Panc1 (cell line): Measurements from ENCODE around the gene SKA3. TPM values are rescaled to one million over a fixed set of nuclear protein-coding genes. Genes with fewer than 3 reads are reported as not detected.
"Not testable (repeated sequence)": the region's sequence is repeated elsewhere in the genome, so short reads cannot be mapped to it uniquely, and the experiment has no call there.

ENCODE experiments used
- ATAC-seq: fragments of 200-7000 bp; cut with Tn5 transposase; 2 replicates; pipeline ENCODE4 v1.9.1; 2020; ENCODE audit warnings: mild to moderate bottlenecking, moderate library complexity
- BruUV-seq: library from RNA; stranded (reverse); fragments of 400-500 nt; replicated peaks from 2 replicates; lab custom pipeline; 2021; lab: Mats Ljungman, UMichigan
- CTCF ChIA-PET: fragments of 300-600 bp; sonication (Branson Sonifier 250); formaldehyde crosslinking; loops from one replicate; lab custom pipeline; 2022; ENCODE audit warnings: antibody characterized with exemption; lab: Charles Lee
- POLR2A ChIA-PET: fragments of 300-600 bp; sonication (Branson Sonifier 250); formaldehyde crosslinking; loops from one replicate; lab custom pipeline; 2022; ENCODE audit warnings: antibody characterized with exemption; lab: Charles Lee
- DNase-seq: peaks from one replicate; pipeline ENCODE4 v3.0.0-alpha.2; 2010; ENCODE audit warnings: low read depth, low spot score
- H3K27ac ChIP-seq: 2 replicates; pipeline ENCODE4 v1.5.1; 2011; ENCODE audit warnings: mild to moderate bottlenecking, low read length, inconsistent platforms
- H3K27me3 ChIP-seq: fragments of 200-500 bp; sonication (Bioruptor generic); 2 replicates; pipeline ENCODE4 v1.6.0; 2014; ENCODE audit warnings: low read length, inconsistent platforms; ENCODE audit not compliant: control insufficient read depth, insufficient read depth
- H3K36me3 ChIP-seq: fragments of 200-500 bp; sonication (Bioruptor generic); 2 replicates; pipeline ENCODE4 v1.5.1; 2014; ENCODE audit warnings: inconsistent platforms, mild to moderate bottlenecking, low read length, moderate library complexity; ENCODE audit not compliant: control insufficient read depth, insufficient read depth
- H3K4me1 ChIP-seq: 2 replicates; pipeline ENCODE4 v1.5.1; 2011; ENCODE audit warnings: inconsistent platforms, mild to moderate bottlenecking, low read length, moderate library complexity; ENCODE audit not compliant: control insufficient read depth, insufficient read depth
- H3K4me3 ChIP-seq, 2 experiments: 2 replicates each; pipeline ENCODE4 v1.5.1; 2011 to 2012; ENCODE audit warnings: low read depth in 2 of 2, low read length in 2 of 2, mild to moderate bottlenecking in 2 of 2, inconsistent platforms in 1 of 2, moderate library complexity in 1 of 2
- H3K9me3 ChIP-seq: fragments of 200-500 bp; sonication (Bioruptor generic); 2 replicates; pipeline ENCODE4 v1.5.1; 2014; ENCODE audit warnings: low read depth, mild to moderate bottlenecking, inconsistent platforms, low read length, moderate library complexity; ENCODE audit not compliant: control insufficient read depth, insufficient read depth
- POLR2AphosphoS5 ChIP-seq: IDR thresholded peaks from 2 replicates; pipeline ENCODE4 v1.6.1; 2012; ENCODE audit warnings: mild to moderate bottlenecking, low read depth, low read length, moderate library complexity
- REST ChIP-seq, 2 experiments: IDR thresholded peaks; 2 replicates each; pipeline ENCODE4 v1.6.1; 2011 to 2012; ENCODE audit warnings: low read depth in 2 of 2, control low read depth in 1 of 2, low read length in 1 of 2, mild to moderate bottlenecking in 1 of 2, moderate library complexity in 1 of 2; ENCODE audit not compliant: insufficient read depth in 1 of 2
- SIN3A ChIP-seq: IDR thresholded peaks from 2 replicates; pipeline ENCODE4 v1.6.1; 2012; ENCODE audit warnings: low read depth, mild to moderate bottlenecking, low read length, moderate library complexity, borderline replicate concordance; ENCODE audit not compliant: insufficient read depth
- TCF7L2 ChIP-seq: IDR thresholded peaks from 2 replicates; pipeline ENCODE4 v1.6.1; 2011; ENCODE audit warnings: mild to moderate bottlenecking, low read depth, low read length, inconsistent platforms
- in situ Hi-C: cut with HindIII; loops from 2 replicates; pipeline ENCODE4 v1.10.0; 2016; ENCODE audit warnings: low sequenced_read_pairs, low pct_unique_long_range_greater_than_20kb
- intact Hi-C: fragments of 100-400 bp; cut with micrococcal nuclease; formaldehyde crosslinking; loops from one replicate; pipeline ENCODE4 v1.10.0; 2022; ENCODE audit not compliant: unreplicated experiment
- total RNA-seq: library from RNA; stranded (reverse); gene quantifications from one replicate; pipeline ENCODE4 v1.2.1, GENCODE V29; 2021; ENCODE audit not compliant: unreplicated experiment
- TF ChIP-seq, protein P1 (sequence below): fragments of 450-650 bp; IDR thresholded peaks from 2 replicates; pipeline ENCODE4 v1.5.1; 2017; ENCODE audit warnings: mild to moderate bottlenecking

The SKA3 gene
- total RNA-seq, 1 experiment from 2014 or later, result 15.1 TPM

DNA sequence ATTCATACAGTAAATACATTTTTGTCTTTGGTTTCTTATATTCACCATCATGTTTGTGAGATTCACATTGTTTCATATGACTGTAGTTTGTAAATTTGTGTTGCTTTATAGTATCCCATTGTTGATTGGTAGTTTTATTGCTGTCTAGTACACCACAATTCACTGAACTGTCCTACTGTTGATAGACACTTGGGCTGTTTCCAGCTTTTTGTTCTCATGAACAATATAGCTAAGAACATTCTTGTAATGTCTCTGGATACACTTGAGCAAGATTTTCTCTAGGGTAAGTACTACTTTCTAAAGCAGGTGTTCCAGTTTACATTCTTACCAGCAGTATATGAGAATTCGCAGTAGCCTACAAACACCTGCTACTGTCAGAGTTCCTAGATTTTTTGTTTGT, 37.8 kb downstream of the SKA3 start:
- Histone ChIP-seq H3K27me3 (no peaks in the 10 kb centered on the region), H3K9me3 (no peaks in the 10 kb centered on the region), H3K4me1 (0 out of 2 replicates have a peak, but pooled peaks cover 2% of the 10 kb centered on the region), H3K4me3 (peak overlapping the region in 1 of 2 experiments; percentile 75; a peak in 1 of 4 replicates), H3K27ac (no peak overlapping the region), H3K36me3 (peaks cover 14% of the 10 kb centered on the region)
- ATAC-seq (no peak), DNase-seq (no peak)
- intact Hi-C loops (no loop called here), in situ Hi-C loops (no loop called here)
- CTCF ChIA-PET, result no interaction called here
- TF ChIP-seq POLR2AphosphoS5, result no peak
- BruUV-seq, result no TSS peak
- POLR2A ChIA-PET, result interaction anchor here (0.6 kb wide), 1 partner anchor 11 kb away, joined by 3 read pairs; no protein-coding TSS in a partner anchor

DNA sequence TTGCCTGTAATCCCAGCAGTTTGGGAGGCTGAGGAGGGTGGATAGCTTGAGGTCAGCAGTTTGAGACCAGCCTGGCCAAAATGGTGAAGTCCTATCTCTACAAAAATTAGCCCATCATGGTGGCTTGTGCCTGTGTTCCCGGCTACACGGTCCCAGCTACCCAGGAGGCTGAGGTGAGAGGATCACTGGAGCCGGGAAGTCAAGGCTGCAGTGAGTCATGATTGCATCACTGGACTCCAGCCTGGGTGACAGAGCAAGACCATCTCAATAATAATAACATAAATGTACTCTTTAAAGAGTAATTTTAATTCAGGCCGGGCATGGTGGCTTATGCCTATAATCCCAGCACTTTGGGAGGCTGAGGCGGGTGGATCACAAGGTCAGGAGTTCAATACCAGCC, 38.7 kb downstream of the SKA3 start:
- TF ChIP-seq, protein P1, sequence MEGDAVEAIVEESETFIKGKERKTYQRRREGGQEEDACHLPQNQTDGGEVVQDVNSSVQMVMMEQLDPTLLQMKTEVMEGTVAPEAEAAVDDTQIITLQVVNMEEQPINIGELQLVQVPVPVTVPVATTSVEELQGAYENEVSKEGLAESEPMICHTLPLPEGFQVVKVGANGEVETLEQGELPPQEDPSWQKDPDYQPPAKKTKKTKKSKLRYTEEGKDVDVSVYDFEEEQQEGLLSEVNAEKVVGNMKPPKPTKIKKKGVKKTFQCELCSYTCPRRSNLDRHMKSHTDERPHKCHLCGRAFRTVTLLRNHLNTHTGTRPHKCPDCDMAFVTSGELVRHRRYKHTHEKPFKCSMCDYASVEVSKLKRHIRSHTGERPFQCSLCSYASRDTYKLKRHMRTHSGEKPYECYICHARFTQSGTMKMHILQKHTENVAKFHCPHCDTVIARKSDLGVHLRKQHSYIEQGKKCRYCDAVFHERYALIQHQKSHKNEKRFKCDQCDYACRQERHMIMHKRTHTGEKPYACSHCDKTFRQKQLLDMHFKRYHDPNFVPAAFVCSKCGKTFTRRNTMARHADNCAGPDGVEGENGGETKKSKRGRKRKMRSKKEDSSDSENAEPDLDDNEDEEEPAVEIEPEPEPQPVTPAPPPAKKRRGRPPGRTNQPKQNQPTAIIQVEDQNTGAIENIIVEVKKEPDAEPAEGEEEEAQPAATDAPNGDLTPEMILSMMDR, result no peak
- TF ChIP-seq TCF7L2, result no peak
- no peak for TF ChIP-seq REST (IDR thresholded peaks at IDR 0.05; ENCODE audit: insufficient read depth in 1 of 2, low read depth in 2 of 2, low read length in 1 of 2)
- no peak for TF ChIP-seq POLR2AphosphoS5
- no peak for TF ChIP-seq SIN3A
- Histone ChIP-seq H3K9me3 (no peaks in the 10 kb centered on the region), H3K27ac (no peak overlapping the region), H3K36me3 (peaks cover 8% of the 10 kb centered on the region), H3K27me3 (no peaks in the 10 kb centered on the region), H3K4me1 (0 out of 2 replicates have a peak, but pooled peaks cover 2% of the 10 kb centered on the region), H3K4me3 (no peak overlapping the region)
- in situ Hi-C loops (no loop called here), intact Hi-C loops (no loop called here)
- ATAC-seq (no peak), DNase-seq (no peak)
- ChIA-PET CTCF (no interaction called here), POLR2A (no interaction called here)
- BruUV-seq, result no TSS peak

DNA sequence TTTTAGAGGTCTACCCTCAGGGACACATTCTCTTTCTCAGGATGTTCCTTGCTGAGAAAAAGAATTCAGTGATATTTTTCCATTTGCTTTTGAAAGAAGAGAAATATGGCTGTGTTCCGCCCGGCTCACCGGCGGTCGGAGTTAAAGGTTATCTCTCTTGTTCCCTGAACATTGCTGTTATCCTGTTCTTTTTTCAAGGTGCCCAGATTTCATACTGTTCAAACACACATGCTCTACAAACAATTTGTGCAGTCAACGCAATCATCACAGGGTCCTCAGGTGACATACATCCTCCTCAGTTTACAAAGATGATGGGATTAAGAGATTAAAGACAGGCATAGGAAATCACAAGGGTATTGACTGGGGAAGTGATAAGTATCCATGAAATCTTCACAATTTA, 40.5 kb downstream of the SKA3 start:
- CTCF ChIA-PET, intact Hi-C loops, ATAC-seq, H3K9me3 ChIP-seq, DNase-seq, in situ Hi-C loops, H3K27me3 ChIP-seq, H3K4me1 ChIP-seq, H3K4me3 ChIP-seq, POLR2A ChIA-PET, H3K36me3 ChIP-seq, BruUV-seq, H3K27ac ChIP-seq: not testable (repeated sequence)
